Measurements from ENCODE around the gene HMBS.

GRCh38 chr11:119054418-119054817, 30.3 kb upstream of the HMBS start:
- no peak for TF ChIP-seq POLR2A (IDR thresholded peaks at IDR 0.05)
- no peak for TF ChIP-seq CTCF (IDR thresholded peaks at IDR 0.05)

All from body of pancreas (tissue), 4 donors.